Measurements from ENCODE around the gene RAB29.
A peak's percentile ranks its signal among the peaks of the same experiment; 100 is the strongest.

RAB29 gene

DNA sequence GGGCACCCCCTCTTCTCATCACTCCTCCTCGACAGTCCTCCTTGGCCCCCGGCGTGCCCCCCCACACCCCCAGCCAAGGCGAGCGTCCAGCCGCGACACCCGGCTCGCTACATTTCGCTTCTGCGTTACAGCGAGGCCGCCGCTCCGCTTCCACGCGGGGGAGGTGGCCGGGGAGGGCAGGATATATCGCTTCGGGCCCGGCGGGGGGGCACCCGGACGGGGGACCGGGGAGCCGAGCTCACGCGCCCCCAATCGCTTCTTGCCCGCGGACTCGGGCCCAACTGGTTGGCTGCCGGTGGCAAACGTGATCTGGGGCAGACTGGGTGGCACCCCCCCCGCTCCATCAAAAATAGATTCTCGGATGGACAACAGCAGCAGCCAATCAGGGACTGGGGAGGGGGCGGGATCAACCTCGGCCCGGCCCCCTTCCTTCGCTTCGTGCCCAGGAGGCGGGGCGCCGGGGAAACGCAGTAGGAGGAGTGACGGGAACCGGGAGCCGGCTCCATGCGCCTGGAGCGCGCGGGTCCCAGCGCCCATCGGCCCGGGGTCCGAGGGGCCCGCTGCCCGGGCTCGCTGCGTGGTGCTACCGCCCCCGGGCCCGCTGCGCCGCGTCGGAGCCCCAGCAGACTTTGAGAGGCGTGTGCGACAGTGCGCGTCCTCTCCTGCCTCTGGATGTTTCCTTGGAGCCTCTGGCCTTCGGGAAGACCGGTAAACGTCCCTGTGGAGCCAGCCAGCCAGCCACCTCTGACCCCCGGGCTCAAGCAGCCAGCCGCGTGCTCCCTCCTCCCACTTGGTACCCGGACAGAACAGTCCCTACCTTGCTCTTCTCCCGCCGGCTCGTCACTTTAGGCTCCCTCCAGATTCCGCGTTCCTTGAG is 37.8 kb upstream of the RAB29 start, which contains the start of gene SLC41A1:
TSS of gene SLC41A1 (minus strand) at position 321 of the 877 bp plus-strand sequence. CDS start 2,757 bp downstream, outside the sequence.
- no peak for TF ChIP-seq CTCF (IDR thresholded peaks at IDR 0.05; ENCODE audit: insufficient read depth, low read depth, low read length, missing control alignments)
- peak; percentile 91 for DNase-seq (ENCODE audit: low read depth)

GRCh38 chr1:205812271-205812877 is 37.1 kb upstream of the RAB29 start:
- H3K4me3 ChIP-seq (ENCODE audit: low read depth, low read length), result peak overlapping the region; percentile 84
- TF ChIP-seq CTCF (IDR thresholded peaks at IDR 0.05; ENCODE audit: insufficient read depth, low read depth, low read length, missing control alignments), result no peak
- DNase-seq (ENCODE audit: low read depth), result no peak

More for the DNA sequence above, 37.8 kb upstream of the RAB29 start, which contains the start of gene SLC41A1:
- peak within 1 kb of the TSS; percentile 84 for H3K4me3 ChIP-seq (ENCODE audit: low read depth, low read length)

DNA sequence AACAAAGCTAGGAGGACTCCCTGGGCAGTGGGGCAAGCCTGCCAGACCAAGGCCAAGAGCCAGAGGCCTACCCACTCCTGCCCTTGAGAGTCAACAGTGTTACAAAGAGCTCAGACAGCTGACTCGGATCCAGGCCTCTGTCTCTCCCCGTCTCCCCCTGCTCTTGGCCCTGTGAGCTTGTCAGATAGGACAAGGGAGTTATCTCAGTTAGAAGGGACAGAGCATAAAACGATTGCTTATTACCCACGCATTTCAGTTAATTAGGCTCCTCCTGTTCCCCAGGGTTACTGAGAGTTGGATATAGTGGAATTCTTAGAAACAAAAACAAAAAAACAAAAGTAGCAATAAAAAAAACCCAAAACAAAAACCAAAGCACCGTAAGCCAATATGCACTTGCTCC is 36.4 kb upstream of the RAB29 start:
- no peak for TF ChIP-seq CTCF (IDR thresholded peaks at IDR 0.05; ENCODE audit: insufficient read depth, low read depth, low read length, missing control alignments)
- DNase-seq (ENCODE audit: low read depth), result no peak
- H3K4me3 ChIP-seq (ENCODE audit: low read depth, low read length), result no peak overlapping the region

GRCh38 chr1:205810448-205811157 is 35.3 kb upstream of the RAB29 start:
- TF ChIP-seq CTCF (IDR thresholded peaks at IDR 0.05; ENCODE audit: insufficient read depth, low read depth, low read length, missing control alignments), result no peak
- no peak for DNase-seq (ENCODE audit: low read depth)
- no peak overlapping the region for H3K4me3 ChIP-seq (ENCODE audit: low read depth, low read length)

DNA sequence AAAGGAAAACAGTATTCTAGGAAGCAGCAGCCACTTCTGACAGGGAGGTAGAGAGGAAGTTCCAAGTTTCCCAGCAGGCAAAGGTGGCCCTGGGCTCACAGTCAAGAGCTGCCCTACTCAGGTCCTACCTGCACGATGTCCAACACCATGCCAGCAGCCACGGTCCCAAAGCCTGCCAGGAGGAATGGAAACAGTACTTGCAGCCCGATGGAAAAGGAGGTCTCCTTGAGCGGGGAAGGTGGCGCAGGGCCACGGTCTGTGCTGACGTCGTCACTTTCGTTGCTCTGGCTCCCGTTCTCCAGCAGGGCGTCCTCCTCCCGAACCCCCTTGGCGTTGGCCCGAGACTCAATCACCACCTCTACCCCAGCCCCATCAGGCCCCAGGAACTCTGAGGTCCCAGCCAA is 34.7 kb upstream of the RAB29 start:
- no peak for TF ChIP-seq CTCF (IDR thresholded peaks at IDR 0.05; ENCODE audit: insufficient read depth, low read depth, low read length, missing control alignments)
- H3K4me3 ChIP-seq (ENCODE audit: low read depth, low read length), result no peak overlapping the region
- DNase-seq (ENCODE audit: low read depth), result no peak

- H3K4me3 ChIP-seq (ENCODE audit: low read depth, low read length), result no peak overlapping the region
- DNase-seq (ENCODE audit: low read depth), result no peak
- TF ChIP-seq CTCF (IDR thresholded peaks at IDR 0.05; ENCODE audit: insufficient read depth, low read depth, low read length, missing control alignments), result no peak
These were observed 34.2 kb upstream of the RAB29 start for GRCh38 chr1:205809469-205809868.

All from GM12865 (cell line).